ENCODE results near the gene OR2V2. TPM values are rescaled to one million over a fixed set of nuclear protein-coding genes. Genes with fewer than 3 reads are reported as not detected.
"Not testable (repeated sequence)": the region's sequence is repeated elsewhere in the genome, so short reads cannot be mapped to it uniquely, and the experiment has no call there.

Gene OR2V2
- polyA plus RNA-seq, 3 donors = 0.03 TPM; not detected in 2

DNA sequence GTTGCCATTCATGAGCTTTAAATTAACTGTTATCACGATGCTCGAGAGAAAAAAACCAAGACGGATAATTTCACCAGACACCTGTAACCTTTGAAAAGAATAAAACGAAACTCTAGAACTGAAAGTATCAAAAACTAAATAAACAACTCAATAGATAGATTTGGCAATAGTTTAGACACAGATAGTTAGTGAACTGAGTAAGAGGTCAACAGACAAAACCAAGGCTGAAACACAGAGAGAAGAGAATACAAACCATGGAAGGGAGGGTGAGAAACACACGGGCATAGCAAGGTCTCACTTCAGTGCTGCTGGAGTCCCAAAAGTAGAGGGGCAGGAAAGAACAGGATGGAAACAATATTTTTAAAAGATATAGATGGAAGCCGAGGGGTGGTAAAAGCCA is 13.1 kb upstream of the OR2V2 start:
- DNase-seq (ENCODE audit: extremely low read depth in 1 of 11, low read depth in 9 of 11, low spot score in 4 of 11) = no peak

DNA sequence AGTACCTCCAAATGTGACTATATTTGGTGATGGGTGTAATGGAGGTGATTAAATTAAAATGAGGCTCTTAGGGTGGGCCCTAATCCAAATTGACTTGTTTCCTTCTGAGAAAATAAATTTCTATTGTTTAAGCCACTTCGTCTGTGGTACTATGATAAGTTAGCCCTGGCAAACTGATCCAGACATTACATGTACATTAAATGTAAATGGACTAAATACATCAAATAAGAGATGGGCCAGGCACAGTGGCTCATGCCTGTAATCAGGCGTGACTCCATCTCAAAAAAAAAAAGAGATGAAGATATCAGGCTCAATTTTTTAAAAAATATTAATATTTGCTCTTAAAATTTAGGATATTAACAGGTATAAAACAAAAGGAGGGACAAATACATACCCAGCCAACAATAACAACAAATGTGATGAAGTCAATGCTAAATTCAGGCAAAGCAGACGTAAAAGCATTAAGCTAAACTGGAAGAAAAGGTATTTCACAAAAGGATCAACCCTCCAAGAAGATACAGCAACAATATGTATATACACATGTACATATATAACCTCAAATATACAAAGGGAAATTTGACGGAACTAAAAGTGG is 10.9 kb upstream of the OR2V2 start:
- no peak for DNase-seq (ENCODE audit: extremely low read depth in 1 of 11, low read depth in 9 of 11, low spot score in 4 of 11)

DNA sequence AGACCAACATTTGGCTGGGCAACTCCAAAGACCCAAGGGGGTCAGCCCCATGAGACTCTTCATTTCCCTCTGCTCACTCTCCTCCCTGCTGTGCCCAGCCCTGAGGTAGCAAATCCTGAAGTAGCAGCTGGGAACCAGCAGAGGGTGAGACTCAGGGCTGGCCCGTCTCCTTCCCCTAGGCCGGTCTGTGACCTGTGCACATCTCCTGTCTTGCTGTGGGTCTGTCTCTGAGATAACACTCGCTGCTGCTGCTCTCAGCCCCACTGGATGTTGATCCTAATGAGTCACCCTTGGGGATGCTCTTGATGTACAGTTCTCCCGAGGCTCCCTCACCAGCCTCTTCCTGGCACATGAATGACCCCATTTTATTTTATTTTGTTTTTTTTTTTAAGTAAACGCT is 9.1 kb upstream of the OR2V2 start:
- no peak for DNase-seq (ENCODE audit: extremely low read depth in 1 of 11, low read depth in 9 of 11, low spot score in 4 of 11)

GRCh38 chr5:181140766-181141165 is 6.6 kb upstream of the OR2V2 start:
- no peak for DNase-seq (ENCODE audit: extremely low read depth in 1 of 11, low read depth in 9 of 11, low spot score in 4 of 11)

DNA sequence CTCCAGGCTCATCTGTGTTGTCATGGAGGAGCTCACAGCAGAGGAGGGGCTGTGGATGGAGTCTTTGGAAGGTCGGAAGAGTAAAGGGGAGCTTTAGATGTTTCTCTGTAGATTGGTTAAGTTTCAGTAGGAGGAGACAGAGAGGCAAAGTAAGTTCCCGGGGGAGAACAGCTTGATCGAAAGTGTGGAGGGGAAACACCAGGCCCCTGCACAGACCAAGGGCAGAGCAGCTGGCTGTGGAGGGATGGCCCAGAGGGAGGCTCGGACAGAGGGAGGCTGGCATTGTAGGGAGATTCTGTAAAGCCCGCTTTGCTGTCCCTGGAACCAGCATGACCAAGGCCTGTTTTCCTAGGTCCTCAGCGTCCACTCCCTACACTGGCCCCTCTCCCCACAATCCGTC is 5.3 kb upstream of the OR2V2 start:
- no peak for DNase-seq (ENCODE audit: extremely low read depth in 1 of 11, low read depth in 9 of 11, low spot score in 4 of 11)

DNA sequence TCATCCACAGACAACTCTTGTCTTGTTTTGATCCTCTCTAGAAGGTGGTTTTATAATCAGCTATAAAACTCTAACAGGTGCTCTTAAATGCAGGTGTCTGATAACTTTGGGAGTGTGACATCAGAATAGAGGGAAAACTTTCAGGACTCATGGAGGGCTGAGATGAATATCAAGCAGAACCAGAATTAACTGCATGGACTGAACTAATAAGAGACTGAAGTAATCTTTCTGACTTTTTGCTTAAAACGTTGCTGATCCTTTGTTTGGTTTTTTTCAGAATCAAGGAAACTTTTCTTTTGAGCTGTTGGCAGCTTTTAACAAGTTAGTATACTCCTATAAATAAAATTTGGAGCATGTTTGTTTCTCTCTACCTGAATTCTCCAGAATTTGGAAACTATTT is 2.3 kb upstream of the OR2V2 start:
- DNase-seq (ENCODE audit: extremely low read depth in 1 of 11, low read depth in 9 of 11, low spot score in 4 of 11) = no peak

- no peak for DNase-seq (ENCODE audit: extremely low read depth in 1 of 11, low read depth in 9 of 11, low spot score in 4 of 11)
These were observed 2.0 kb downstream of the OR2V2 start for GRCh38 chr5:181149355-181149754.

DNA sequence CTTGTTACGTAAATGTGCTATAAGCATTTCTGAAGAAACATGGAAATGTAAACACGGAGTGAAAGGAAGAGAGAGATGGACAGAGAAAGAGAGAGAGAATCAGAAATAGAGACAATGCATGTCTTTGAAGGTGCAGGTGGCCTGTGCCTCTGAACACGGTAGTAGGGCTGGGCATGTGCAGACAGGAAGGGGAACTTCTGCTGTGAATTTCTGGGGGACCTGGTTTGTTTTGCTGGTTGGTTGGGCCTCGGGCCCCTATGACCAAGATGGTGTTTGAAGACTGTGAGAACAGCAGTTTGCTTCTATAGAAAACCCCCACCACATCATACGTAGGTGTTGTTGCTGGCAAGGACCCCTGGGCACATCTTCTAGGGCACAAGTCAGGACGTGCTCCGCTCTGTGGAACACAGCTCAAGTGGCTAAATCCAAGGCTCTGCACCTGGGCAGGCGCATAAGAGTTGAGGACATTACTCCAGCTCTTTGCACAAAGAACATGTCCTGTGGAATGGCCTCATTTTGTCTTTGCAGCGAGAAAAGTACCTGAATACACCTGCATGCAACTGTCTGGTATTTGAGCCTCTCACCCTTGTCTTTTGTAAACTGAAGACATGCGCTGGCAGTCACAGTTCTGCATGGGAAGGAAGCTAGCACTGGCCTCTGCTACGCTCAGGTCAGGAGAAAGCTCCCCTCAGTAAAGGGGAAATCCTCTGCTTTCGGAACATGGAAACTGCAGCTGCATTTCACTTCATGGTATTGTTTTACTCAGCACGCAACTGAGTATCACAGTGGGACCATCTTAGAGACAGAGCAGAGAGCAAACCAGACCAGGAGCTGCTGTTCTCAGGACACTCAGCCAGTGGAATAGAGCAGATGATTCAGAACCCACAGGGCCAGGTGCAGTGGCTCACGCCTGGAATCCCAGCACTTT is 2.7 kb downstream of the OR2V2 start:
- DNase-seq (ENCODE audit: extremely low read depth in 1 of 11, low read depth in 9 of 11, low spot score in 4 of 11) = no peak

DNA sequence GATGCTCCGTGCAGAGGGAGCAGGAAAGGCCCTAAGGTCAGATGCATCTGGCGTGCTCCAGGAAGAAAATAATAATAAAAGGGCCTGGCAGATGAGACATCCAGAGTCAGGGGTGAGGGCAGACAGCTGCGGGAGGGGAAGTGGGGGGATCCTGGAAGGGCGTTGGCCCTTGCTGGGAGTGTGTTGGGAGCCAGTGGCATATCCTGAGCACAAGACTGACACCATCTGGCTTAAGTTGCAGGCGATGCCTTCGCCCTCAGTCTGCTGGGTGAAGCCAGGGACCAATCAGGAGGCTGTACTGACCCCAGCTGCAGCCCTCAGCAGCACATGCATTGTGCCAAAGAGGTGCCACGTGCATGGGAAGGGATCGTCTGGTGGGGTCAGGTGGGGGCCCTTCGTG is 3.8 kb downstream of the OR2V2 start:
- no peak for DNase-seq (ENCODE audit: extremely low read depth in 1 of 11, low read depth in 9 of 11, low spot score in 4 of 11)

DNA sequence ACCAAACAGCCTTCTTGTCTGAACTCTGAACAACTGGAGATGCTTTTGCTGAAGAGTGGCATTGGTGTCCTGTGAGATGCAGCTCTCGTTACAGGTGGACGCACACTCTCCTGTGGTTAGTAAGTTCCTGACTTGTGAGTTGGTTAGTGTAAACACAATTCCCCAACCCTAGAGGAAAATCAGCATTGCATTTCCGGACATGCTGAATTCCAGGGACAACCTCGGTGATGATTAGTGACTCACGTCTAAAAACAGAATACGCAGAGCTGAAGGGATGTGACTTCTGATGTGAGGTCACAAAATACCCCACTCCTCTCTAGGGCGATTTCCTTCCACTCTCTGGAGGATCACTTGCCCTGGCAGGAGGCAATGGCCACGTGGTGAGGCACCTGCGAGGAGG is 5.0 kb downstream of the OR2V2 start:
- DNase-seq (ENCODE audit: extremely low read depth in 1 of 11, low read depth in 9 of 11, low spot score in 4 of 11) = no peak

GRCh38 chr5:181153814-181154213 is 6.4 kb downstream of the OR2V2 start:
- no peak for DNase-seq (ENCODE audit: extremely low read depth in 1 of 11, low read depth in 9 of 11, low spot score in 4 of 11)

DNA sequence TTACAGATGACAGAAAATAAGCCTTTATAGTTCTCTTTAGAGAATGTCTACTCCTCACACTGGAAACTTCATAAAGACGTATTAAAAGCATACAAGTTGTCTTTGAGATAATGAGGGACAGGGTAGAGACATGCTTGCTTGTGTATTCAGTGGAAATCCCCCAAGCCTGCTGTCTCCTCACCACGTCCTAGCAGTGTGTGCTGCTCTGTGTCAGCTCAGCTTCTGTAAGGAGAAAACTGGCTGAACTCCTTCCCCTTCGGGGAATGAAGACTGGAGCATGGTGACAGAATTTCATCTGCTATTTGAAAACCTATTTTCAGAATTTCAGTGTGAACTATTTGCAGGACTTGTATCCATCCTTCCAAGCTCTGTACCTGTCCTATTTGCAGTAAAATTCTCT is 9.4 kb downstream of the OR2V2 start:
- no peak for DNase-seq (ENCODE audit: extremely low read depth in 1 of 11, low read depth in 9 of 11, low spot score in 4 of 11)

DNA sequence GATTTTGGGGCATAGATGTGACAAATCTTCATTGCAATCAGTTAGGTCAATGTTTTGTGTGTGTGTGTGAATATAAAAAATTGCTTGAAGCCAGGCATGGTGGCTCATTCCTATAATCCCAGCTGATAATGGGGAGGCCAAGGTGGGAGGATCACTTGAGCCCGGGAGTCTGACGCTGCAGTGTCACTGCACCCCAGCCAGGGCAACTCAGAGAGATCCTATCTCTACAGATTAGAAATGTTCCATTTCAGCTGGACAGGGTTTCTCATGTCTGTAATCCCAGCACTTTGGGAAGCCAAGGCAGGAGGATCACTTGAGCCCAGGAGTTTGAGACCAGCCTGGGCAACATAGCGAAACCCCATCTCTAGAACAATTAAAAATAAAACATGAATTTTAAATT is 11.5 kb downstream of the OR2V2 start:
- no peak for DNase-seq (ENCODE audit: extremely low read depth in 1 of 11, low read depth in 9 of 11, low spot score in 4 of 11)

GRCh38 chr5:181159286-181160151 is 12.1 kb downstream of the OR2V2 start:
- peak in 10 of 11 donors; percentile 47 to 80 (median 64) for DNase-seq (ENCODE audit: extremely low read depth in 1 of 11, low read depth in 9 of 11, low spot score in 4 of 11)

DNA sequence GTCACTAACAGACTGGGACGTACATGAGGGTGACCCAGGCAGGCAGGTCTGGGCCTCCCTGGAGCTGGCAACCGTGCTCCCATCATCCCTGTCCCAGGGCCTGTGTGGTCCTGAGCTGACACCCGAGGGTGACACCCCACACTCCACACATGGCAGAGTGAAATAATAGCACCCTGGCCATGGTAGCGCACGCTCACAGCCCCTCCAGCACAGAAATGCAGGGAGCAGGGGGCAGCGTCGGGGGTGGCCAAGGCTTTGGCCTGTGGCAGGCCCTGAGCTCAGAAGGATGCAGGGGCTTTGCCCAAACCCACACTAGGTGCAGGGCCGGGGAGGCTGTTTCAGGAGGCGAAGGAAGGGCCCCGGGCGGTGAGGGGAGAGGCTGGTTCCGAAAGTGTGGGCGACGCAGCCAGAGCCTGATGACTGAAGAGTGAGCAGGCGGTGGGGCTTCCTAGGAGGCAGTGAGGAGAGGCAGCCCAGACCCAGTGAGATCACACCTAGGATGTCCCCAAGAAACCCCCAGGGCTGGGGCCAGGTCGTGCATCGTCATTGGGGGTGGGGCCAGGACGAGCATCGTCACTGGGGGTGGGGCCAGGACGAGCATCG is 12.9 kb downstream of the OR2V2 start:
- DNase-seq (ENCODE audit: extremely low read depth in 1 of 11, low read depth in 9 of 11, low spot score in 4 of 11) = no peak

- DNase-seq (ENCODE audit: extremely low read depth in 1 of 11, low read depth in 9 of 11, low spot score in 4 of 11) = not testable (repeated sequence)
These were observed 13.6 kb downstream of the OR2V2 start for GRCh38 chr5:181160755-181161533.

GRCh38 chr5:181161534-181162175 is 14.3 kb downstream of the OR2V2 start:
- no peak for DNase-seq (ENCODE audit: extremely low read depth in 1 of 11, low read depth in 9 of 11, low spot score in 4 of 11)

DNA sequence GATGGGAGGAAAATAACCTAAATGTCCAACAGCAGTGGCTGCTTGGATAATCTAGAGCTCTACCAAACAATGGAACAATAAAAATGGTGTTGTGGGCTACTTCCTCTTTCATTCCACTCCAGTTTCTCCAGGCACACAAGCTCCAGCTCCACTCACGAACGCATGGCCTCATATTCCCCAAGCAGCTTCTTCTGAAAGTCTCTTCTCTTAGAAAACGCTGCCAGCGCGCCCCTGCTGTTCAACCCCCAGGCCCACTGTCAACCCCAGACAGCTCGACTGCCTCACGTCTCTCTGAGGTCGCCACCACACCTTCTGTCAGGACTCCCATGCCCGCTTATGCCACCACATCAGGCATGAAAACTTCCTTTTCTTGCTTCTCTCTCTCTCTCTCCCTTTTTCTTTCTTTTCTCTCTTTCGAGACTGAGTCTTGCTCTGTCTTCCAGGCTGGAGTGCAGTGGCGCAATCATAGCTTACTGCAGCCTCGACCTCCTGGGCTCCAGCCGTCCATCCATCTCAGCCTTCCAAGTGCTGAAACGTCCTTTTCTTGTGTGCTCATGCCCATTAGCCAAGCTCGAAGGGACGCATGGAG is 16.2 kb downstream of the OR2V2 start:
- DNase-seq (ENCODE audit: extremely low read depth in 1 of 11, low read depth in 9 of 11, low spot score in 4 of 11) = no peak
